IMR-90 (cell line): ENCODE measurements around the gene ATP2A3. TPM values are rescaled to one million over a fixed set of nuclear protein-coding genes. Genes with fewer than 3 reads are reported as not detected.

ENCODE experiments used
- ATAC-seq: fragments of 200-7000 bp; cut with Tn5 transposase; 2 replicates; pipeline ENCODE4 v1.9.1; 2020; ENCODE audit warnings: low read depth, mild to moderate bottlenecking, moderate library complexity
- BruUV-seq: library from RNA; stranded (reverse); fragments of 400-500 nt; replicated peaks from 2 replicates; lab custom pipeline; 2021; lab: Mats Ljungman, UMichigan
- CTCF ChIA-PET: fragments of 300-600 bp; formaldehyde crosslinking; extraction: SDS; loops from one replicate; lab custom pipeline; 2021; ENCODE audit warnings: antibody characterized with exemption; lab: Yijun Ruan, JAX
- POLR2A ChIA-PET: fragments of 300-600 bp; sonication (Branson Sonifier 250); formaldehyde crosslinking; loops from one replicate; lab custom pipeline; 2022; ENCODE audit warnings: antibody characterized with exemption; ENCODE audit not compliant: unreplicated experiment; lab: Charles Lee
- DNase-seq: peaks from one replicate; pipeline ENCODE4 v3.0.0; 2013
- H2AFZ ChIP-seq: replicated peaks from 2 replicates; pipeline ENCODE3; 2013; ENCODE audit warnings: low read length, mild to moderate bottlenecking; ENCODE audit not compliant: poor library complexity
- H2AK5ac ChIP-seq: 2 replicates; pipeline ENCODE4 v1.6.1; 2013; ENCODE audit warnings: low read depth, low read length, inconsistent platforms
- H2AK9ac ChIP-seq: replicated peaks from 2 replicates; pipeline ENCODE3; 2013; ENCODE audit warnings: mild to moderate bottlenecking, low read depth, low read length, moderate library complexity; ENCODE audit not compliant: poor library complexity
- H2BK120ac ChIP-seq: 2 replicates; pipeline ENCODE4 v1.6.1; 2013; ENCODE audit warnings: low read depth, low read length, inconsistent platforms
- H2BK15ac ChIP-seq: 3 replicates; pipeline ENCODE4 v1.6.1; 2013; ENCODE audit warnings: low read depth, low read length, inconsistent platforms
- H2BK20ac ChIP-seq: 2 replicates; pipeline ENCODE4 v1.6.1; 2013; ENCODE audit warnings: low read depth, mild to moderate bottlenecking, inconsistent platforms, low read length, moderate library complexity
- H2BK5ac ChIP-seq: 2 replicates; pipeline ENCODE4 v1.6.1; 2013; ENCODE audit warnings: mild to moderate bottlenecking, low read depth, low read length, inconsistent platforms; ENCODE audit not compliant: poor library complexity, severe bottlenecking
- H3K14ac ChIP-seq: replicated peaks from 2 replicates; pipeline ENCODE4 v1.6.1; 2013; ENCODE audit warnings: low read depth, low read length, inconsistent platforms
- H3K18ac ChIP-seq: 2 replicates; pipeline ENCODE4 v1.6.1; 2013; ENCODE audit warnings: low read depth, low read length, control low read depth
- H3K23ac ChIP-seq: 2 replicates; pipeline ENCODE4 v1.6.1; 2013; ENCODE audit warnings: low read depth, low read length, inconsistent platforms
- H3K27ac ChIP-seq: 2 replicates; pipeline ENCODE4 v1.5.1; 2013; ENCODE audit warnings: mild to moderate bottlenecking, control low read depth, low read length; ENCODE audit not compliant: insufficient read depth
- H3K27me3 ChIP-seq: 2 replicates; pipeline ENCODE4 v1.6.1; 2013; ENCODE audit warnings: low read length; ENCODE audit not compliant: control insufficient read depth, insufficient read depth
- H3K36me3 ChIP-seq: 2 replicates; pipeline ENCODE4 v1.6.1; 2013; ENCODE audit warnings: low read length, mixed read lengths; ENCODE audit not compliant: control insufficient read depth, insufficient read depth
- H3K4ac ChIP-seq: 2 replicates; pipeline ENCODE4 v1.6.1; 2013; ENCODE audit warnings: low read depth, low read length, inconsistent platforms
- H3K4me1 ChIP-seq: 2 replicates; pipeline ENCODE4 v1.6.1; 2013; ENCODE audit warnings: low read length, mixed read lengths; ENCODE audit not compliant: control insufficient read depth, insufficient read depth
- H3K4me2 ChIP-seq: 2 replicates; pipeline ENCODE4 v1.6.1; 2013; ENCODE audit warnings: low read depth, mild to moderate bottlenecking, control low read depth, low read length, moderate library complexity
- H3K4me3 ChIP-seq: 2 replicates; pipeline ENCODE4 v1.5.1; 2013; ENCODE audit warnings: low read depth, mild to moderate bottlenecking, control low read depth, low read length, moderate library complexity; ENCODE audit not compliant: insufficient read depth
- H3K56ac ChIP-seq: 2 replicates; pipeline ENCODE4 v1.6.1; 2013; ENCODE audit warnings: low read length, inconsistent platforms; ENCODE audit not compliant: insufficient read depth; ENCODE audit errors: extremely low read depth
- H3K79me1 ChIP-seq, 2 experiments: 2 replicates each; pipeline ENCODE4 v1.6.1; 2013; ENCODE audit warnings: low read length in 2 of 2, inconsistent platforms in 1 of 2, low read depth in 1 of 2
- H3K9ac ChIP-seq: 2 replicates; pipeline ENCODE4 v1.6.1; 2013; ENCODE audit warnings: low read depth, low read length, control low read depth
- H3K9me1 ChIP-seq: 2 replicates; pipeline ENCODE4 v1.6.1; 2013; ENCODE audit warnings: low read length, inconsistent platforms; ENCODE audit not compliant: insufficient read depth
- H3K9me3 ChIP-seq: 2 replicates; pipeline ENCODE4 v1.6.1; 2013; ENCODE audit warnings: low read length; ENCODE audit not compliant: control insufficient read depth, insufficient read depth
- H4K20me1 ChIP-seq: 2 replicates; pipeline ENCODE4 v1.6.1; 2013; ENCODE audit warnings: low read length, inconsistent platforms; ENCODE audit not compliant: insufficient read depth
- H4K5ac ChIP-seq: 2 replicates; pipeline ENCODE4 v1.6.1; 2013; ENCODE audit warnings: mild to moderate bottlenecking, low read depth, low read length, control low read depth
- H4K8ac ChIP-seq, 2 experiments: 2 replicates each; pipeline ENCODE4 v1.6.1; 2013; ENCODE audit warnings: low read depth in 2 of 2, low read length in 2 of 2, control low read depth in 1 of 2, inconsistent platforms in 1 of 2
- H4K91ac ChIP-seq: 2 replicates; pipeline ENCODE4 v1.6.1; 2013; ENCODE audit warnings: low read depth, low read length, inconsistent platforms; ENCODE audit not compliant: insufficient read depth
- MAFK ChIP-seq: IDR thresholded peaks from 2 replicates; pipeline ENCODE4 v1.6.1; 2012; ENCODE audit warnings: low read depth, low read length, improper control_type of control experiment
- POLR2A ChIP-seq: IDR thresholded peaks from 2 replicates; pipeline ENCODE4 v1.6.1; 2012; ENCODE audit warnings: mild to moderate bottlenecking, low read depth, low read length
- SMC3 ChIP-seq: fragments of 150-350 bp; IDR thresholded peaks from 2 replicates; pipeline ENCODE4 v1.6.1; 2016; ENCODE audit warnings: low read depth, mild to moderate bottlenecking, antibody characterized with exemption, low read length, moderate library complexity
- WGBS, 2 experiments: methylation state at CpG; one replicate each; pipeline versions ENCODE4 v1.1.5 to v1.1.7; 2013; ENCODE audit warnings: missing lambda C conversion rate in 2 of 2; ENCODE audit not compliant: insufficient read length in 1 of 2; ENCODE audit errors: extremely low coverage in 2 of 2; 5-methylcytosine and 5-hydroxymethylcytosine counted together
- dilution Hi-C: fragments of 300-500 bp; cut with HindIII; formaldehyde crosslinking; loops from one replicate; pipeline ENCODE4 v1.14.3; 2018; ENCODE audit warnings: low sequenced_read_pairs; ENCODE audit not compliant: unreplicated experiment
- in situ Hi-C: fragments of 300-500 bp; cut with MboI; formaldehyde crosslinking; loops from 3 replicates; pipeline ENCODE4 v1.14.3; 2019; ENCODE audit warnings: low sequenced_read_pairs, inconsistent platforms, mixed read lengths
- intact Hi-C: fragments of 100-400 bp; cut with micrococcal nuclease; formaldehyde crosslinking; loops from 2 replicates; pipeline ENCODE4 v1.10.0; 2022
- polyA plus RNA-seq, 3 experiments: library from polyadenylated mRNA; depleted of rRNA; stranded (reverse); fragments of >200 nt; gene quantifications; 2 replicates each; pipeline ENCODE4 v1.2.3, GENCODE V29; 2012; ENCODE audit warnings: low replicate concordance in 1 of 3
- total RNA-seq: library from RNA; depleted of rRNA; stranded (reverse); fragments of >200 nt; gene quantifications from 2 replicates; pipeline ENCODE4 v1.2.3, GENCODE V29; 2012
- TF ChIP-seq, protein P1 (sequence below): fragments of 150-350 bp; IDR thresholded peaks from 2 replicates; pipeline ENCODE4 v1.6.1; 2016; ENCODE audit warnings: low read depth, mild to moderate bottlenecking, low read length, moderate library complexity, borderline replicate concordance

ATP2A3 gene
- total and polyA plus RNA-seq, 2 of the 4 experiments (the other 2 are of a cell fraction) = 0.18 to 0.63 TPM

DNA sequence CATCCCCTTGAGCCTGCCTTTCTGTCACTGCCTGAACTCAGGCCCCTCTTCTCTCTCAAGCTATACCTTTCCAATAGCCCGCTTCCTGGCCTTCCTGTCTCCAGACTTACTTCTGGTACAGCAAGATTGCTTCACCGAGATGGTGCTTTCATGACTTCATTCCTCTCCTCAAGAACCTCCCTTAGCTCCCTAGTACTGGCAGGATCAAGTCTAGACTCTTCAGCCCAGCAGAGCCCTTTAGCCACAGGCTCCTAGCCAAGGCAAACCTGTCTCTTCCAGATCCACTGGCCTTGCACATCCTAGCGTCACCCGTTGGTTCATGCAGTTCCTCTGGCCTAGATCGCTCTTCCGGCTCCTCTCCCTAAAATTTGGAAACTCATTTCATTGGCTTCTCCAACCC, 6.4 kb upstream of the ATP2A3 start:
- H4K20me1 ChIP-seq = no peaks in the 10 kb centered on the region
- no TSS peak for BruUV-seq
- H2BK15ac ChIP-seq = no peak overlapping the region
- intact Hi-C loops (no loop called here), dilution Hi-C loops (no loop called here), in situ Hi-C loops (no loop called here)
- no peak overlapping the region for H3K56ac ChIP-seq
- no peak overlapping the region for H2AFZ ChIP-seq
- H3K9me3 ChIP-seq = peaks cover 9% of the 10 kb centered on the region
- ChIA-PET CTCF (no interaction called here), POLR2A (no interaction called here)
- H3K79me1 ChIP-seq = no peaks in the 10 kb centered on the region
- no peak overlapping the region for H3K9ac ChIP-seq
- no peak overlapping the region for H2BK120ac ChIP-seq
- H3K23ac ChIP-seq = no peak overlapping the region
- no peak overlapping the region for H4K8ac ChIP-seq
- H4K5ac ChIP-seq = no peak overlapping the region
- no peak overlapping the region for H3K27ac ChIP-seq
- no peak overlapping the region for H2AK9ac ChIP-seq
- peaks cover 36% of the 10 kb centered on the region for H3K27me3 ChIP-seq
- no peak for ATAC-seq
- 79% methylated on average over 3 of the region's 6 CpGs; no CpG with 5 or more reads in 1 of the 2 experiments for WGBS, 2 experiments
- no peak for DNase-seq
- no peak overlapping the region for H3K4me3 ChIP-seq
- no peak overlapping the region for H3K18ac ChIP-seq
- no peak overlapping the region for H3K14ac ChIP-seq
- H3K36me3 ChIP-seq = no peaks in the 10 kb centered on the region
- H2BK20ac ChIP-seq = no peak overlapping the region
- H2BK5ac ChIP-seq = no peak overlapping the region
- no peak overlapping the region for H2AK5ac ChIP-seq
- H3K4me1 ChIP-seq = no peaks in the 10 kb centered on the region
- no peak overlapping the region for H4K91ac ChIP-seq
- H3K9me1 ChIP-seq = no peaks in the 10 kb centered on the region
- TF ChIP-seq POLR2A (no peak), MAFK (no peak), SMC3 (no peak)
- TF ChIP-seq, protein P1, sequence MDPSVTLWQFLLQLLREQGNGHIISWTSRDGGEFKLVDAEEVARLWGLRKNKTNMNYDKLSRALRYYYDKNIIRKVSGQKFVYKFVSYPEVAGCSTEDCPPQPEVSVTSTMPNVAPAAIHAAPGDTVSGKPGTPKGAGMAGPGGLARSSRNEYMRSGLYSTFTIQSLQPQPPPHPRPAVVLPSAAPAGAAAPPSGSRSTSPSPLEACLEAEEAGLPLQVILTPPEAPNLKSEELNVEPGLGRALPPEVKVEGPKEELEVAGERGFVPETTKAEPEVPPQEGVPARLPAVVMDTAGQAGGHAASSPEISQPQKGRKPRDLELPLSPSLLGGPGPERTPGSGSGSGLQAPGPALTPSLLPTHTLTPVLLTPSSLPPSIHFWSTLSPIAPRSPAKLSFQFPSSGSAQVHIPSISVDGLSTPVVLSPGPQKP = no peak
- no peak overlapping the region for H3K4me2 ChIP-seq
- H3K4ac ChIP-seq = no peak overlapping the region
